GM18498 (cell line): ENCODE data around the gene CAPN13.

Source experiments
- ATAC-seq: cut with Tn5 transposase; IDR thresholded peaks from one replicate; pipeline ENCODE4 v1.9.1; 2021; ENCODE audit warnings: mild to moderate bottlenecking, moderate library complexity; ENCODE audit not compliant: unreplicated experiment

CAPN13 gene

GRCh38 chr2:30789670-30790210, 17.5 kb downstream of the CAPN13 start:
- no peak for ATAC-seq

GRCh38 chr2:30786923-30787685, 20.1 kb downstream of the CAPN13 start:
- ATAC-seq = no peak

GRCh38 chr2:30784682-30785081, 22.6 kb downstream of the CAPN13 start:
- no peak for ATAC-seq

- no peak for ATAC-seq
Observed at GRCh38 chr2:30781961-30782533, 25.2 kb downstream of the CAPN13 start.

GRCh38 chr2:30781451-30781850, 25.8 kb downstream of the CAPN13 start:
- no peak for ATAC-seq

GRCh38 chr2:30780776-30781330, 26.4 kb downstream of the CAPN13 start:
- ATAC-seq = no peak

- ATAC-seq = no peak
Observed at GRCh38 chr2:30778611-30779010, 28.6 kb downstream of the CAPN13 start.

GRCh38 chr2:30777661-30778505, 29.4 kb downstream of the CAPN13 start:
- no peak for ATAC-seq

GRCh38 chr2:30776831-30777635, 30.2 kb downstream of the CAPN13 start:
- no peak for ATAC-seq

GRCh38 chr2:30775833-30776232, 31.4 kb downstream of the CAPN13 start:
- no peak for ATAC-seq

- no peak for ATAC-seq
Observed at GRCh38 chr2:30772021-30772705, 35.1 kb downstream of the CAPN13 start.

- no peak for ATAC-seq
Observed at GRCh38 chr2:30770816-30771576, 36.2 kb downstream of the CAPN13 start.

GRCh38 chr2:30769891-30770462, 37.3 kb downstream of the CAPN13 start:
- ATAC-seq = no peak

GRCh38 chr2:30769481-30769780, 37.8 kb downstream of the CAPN13 start:
- no peak for ATAC-seq

GRCh38 chr2:30768708-30769480, 38.4 kb downstream of the CAPN13 start:
- no peak for ATAC-seq

GRCh38 chr2:30768036-30768686, 39.1 kb downstream of the CAPN13 start:
- ATAC-seq = no peak

GRCh38 chr2:30766666-30767065, 40.6 kb downstream of the CAPN13 start:
- no peak for ATAC-seq
